ENCODE results near the gene RNF220.
"Not testable (repeated sequence)": the region's sequence is repeated elsewhere in the genome, so short reads cannot be mapped to it uniquely, and the experiment has no call there.

RNF220 gene

GRCh38 chr1:44684525-44684924 is 279.5 kb downstream of the RNF220 start:
- DNase-seq, result no peak

- no peak for DNase-seq
These were observed 280.2 kb downstream of the RNF220 start for GRCh38 chr1:44685218-44685617.

DNA sequence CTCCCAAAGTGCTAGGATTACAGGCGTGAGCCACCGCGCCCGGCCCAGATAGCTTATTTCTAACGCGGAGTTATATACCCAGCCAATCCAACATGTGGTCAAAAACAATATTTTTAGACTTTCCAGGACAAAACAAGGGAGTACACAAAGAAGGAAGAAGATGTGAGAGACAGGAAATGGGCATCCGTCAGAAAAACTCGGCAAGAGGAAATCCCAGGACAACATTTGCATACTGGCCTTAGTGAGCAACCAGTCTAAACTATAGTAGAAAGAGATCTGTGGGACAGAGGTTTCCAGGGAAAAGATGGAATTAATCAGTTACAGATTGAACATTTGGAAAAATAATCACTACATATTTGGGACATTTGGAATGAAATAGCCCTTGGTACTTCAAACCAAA is 280.8 kb downstream of the RNF220 start:
- no peak for DNase-seq

GRCh38 chr1:44688760-44689446 is 283.8 kb downstream of the RNF220 start:
- no peak for DNase-seq

DNA sequence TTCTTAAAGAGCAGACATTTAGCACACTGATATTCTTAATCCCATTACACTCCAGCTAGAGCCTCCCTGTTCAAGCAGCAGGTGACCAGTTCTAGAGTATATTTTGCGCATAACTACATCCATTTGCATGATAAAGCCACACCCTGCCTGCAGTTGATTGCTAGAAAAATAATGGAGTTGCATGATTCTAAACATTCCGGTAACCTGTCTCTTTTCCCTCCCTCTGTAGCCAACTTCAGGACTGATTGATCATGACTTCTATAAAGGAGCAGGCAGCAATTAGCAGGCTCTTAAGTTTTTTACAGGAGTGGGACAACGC is 284.4 kb downstream of the RNF220 start:
- no peak for DNase-seq

- no peak for DNase-seq
These were observed 288.1 kb downstream of the RNF220 start for GRCh38 chr1:44693159-44693558.

GRCh38 chr1:44693900-44694299 is 288.8 kb downstream of the RNF220 start:
- DNase-seq, result no peak

GRCh38 chr1:44694863-44695478 is 289.9 kb downstream of the RNF220 start:
- DNase-seq, result no peak

DNA sequence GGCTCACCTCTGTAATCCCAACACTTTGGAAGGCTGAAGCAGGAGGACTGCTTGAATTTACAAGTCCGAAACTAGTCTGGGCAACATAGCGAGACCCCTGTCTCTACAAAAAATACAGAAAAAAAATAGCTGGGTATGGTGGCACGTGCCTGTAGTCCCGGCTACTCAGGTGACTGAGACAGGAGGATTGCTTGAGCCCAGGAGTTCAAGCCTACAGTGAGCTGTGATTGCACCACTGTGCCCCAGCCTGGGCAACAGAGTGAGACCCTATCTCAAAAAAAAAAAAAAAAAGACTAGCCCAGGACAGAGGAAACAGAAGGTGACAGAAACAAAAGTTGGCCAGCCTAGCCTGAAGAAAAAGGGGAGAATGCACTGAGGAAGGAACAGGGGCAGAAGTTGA is 290.6 kb downstream of the RNF220 start:
- no peak for DNase-seq

DNA sequence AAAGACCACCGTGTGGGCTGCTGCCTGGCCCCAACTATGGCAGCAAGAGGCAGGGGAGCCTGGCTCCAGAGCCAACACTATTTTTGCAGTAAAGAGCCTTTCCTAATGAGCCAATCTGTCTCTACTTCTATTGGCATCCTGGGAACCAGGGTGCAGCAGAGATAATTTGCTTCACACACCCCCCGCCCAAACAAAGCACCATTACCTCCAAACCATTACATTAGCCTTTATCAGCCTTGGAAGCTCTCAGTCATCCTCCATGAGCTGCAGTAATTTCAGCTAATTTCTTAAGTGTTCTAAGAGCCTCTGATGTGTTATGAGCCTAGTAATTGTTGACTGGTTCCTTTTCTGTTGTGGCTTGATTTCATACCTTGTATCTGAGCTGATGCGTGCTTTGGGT is 291.0 kb downstream of the RNF220 start:
- DNase-seq, result no peak

GRCh38 chr1:44696789-44697345 is 291.8 kb downstream of the RNF220 start:
- no peak for DNase-seq

DNA sequence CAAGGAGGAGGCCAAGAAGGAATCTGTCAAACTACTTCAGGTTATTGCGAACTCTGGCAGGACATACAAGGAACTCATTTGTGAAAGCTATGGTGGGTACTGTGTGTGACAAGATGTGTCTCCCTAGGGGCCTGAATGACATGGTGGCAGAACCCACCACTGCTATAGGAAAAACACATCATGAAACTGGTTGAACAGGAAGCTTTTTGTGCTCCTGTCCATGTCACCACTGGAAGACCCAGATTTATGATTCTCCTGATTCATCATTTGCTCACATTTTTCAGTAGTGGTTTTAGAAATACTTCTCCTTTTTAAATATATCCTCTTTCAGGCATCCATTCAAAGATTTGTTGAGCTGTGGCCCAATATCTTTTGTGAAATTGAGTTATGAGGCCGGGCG is 293.1 kb downstream of the RNF220 start:
- no peak for DNase-seq

DNA sequence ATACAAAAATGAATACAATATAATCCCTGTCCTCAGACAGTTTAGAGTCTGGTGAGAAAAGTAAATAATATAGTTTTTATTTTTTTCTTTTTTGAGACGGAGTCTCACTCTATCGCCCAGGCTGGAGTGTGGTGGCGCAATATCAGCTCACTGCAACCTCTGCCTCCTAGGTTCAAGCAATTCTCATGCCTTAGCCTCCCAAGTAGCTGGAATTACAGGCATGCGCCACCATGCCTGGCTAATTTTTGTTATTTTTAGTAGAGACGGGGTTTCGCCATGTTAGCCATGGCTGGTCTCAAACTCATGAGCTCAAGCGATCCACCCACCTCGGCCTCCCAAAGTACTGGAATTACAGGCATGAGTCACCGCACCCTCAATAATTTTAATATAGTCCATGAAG is 294.3 kb downstream of the RNF220 start:
- DNase-seq, result not testable (repeated sequence)

DNA sequence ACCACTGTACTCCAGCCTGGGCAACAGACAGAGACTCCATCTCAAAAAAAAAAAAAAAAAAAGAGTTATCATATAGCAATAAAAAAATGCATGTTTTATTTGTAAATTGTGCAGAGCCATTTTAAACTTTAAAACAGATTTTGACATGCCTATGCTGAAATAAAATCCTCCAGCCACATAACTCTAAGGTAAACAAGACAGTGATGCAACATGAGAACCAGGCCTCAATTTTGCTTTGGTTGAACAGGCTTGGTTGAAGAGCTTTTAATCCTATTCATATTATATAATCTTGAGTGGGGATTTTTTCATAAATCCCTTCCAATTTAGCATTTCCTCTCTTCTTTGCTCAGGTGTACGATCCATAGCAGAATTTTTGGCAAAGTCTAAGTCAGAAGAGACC is 295.5 kb downstream of the RNF220 start:
- peak; percentile 24 for DNase-seq

- DNase-seq, result no peak
These were observed 296.1 kb downstream of the RNF220 start for GRCh38 chr1:44701141-44701573.
